IMR-90 (cell line): ENCODE results near the gene PRDX5.

ENCODE experiments used
- CTCF ChIP-seq: conservative IDR thresholded peaks from 2 replicates; pipeline ENCODE4 v1.5.1; 2012; ENCODE audit warnings: mild to moderate bottlenecking, low read depth, low read length, improper control_type of control experiment
- ELK1 ChIP-seq: fragments of 150-350 bp; IDR thresholded peaks from 2 replicates; pipeline ENCODE4 v1.6.1; 2016; ENCODE audit warnings: low read depth, mild to moderate bottlenecking, low read length, moderate library complexity, borderline replicate concordance
- NFE2L2 ChIP-seq: fragments of 150-350 bp; IDR thresholded peaks from 2 replicates; pipeline ENCODE4 v1.6.1; 2016; ENCODE audit warnings: low read depth, mild to moderate bottlenecking, low read length
- RCOR1 ChIP-seq: IDR thresholded peaks from 2 replicates; pipeline ENCODE4 v1.6.1; 2012; ENCODE audit warnings: mild to moderate bottlenecking, low read length, improper control_type of control experiment; ENCODE audit not compliant: insufficient replicate concordance

- no peak for TF ChIP-seq NFE2L2
- TF ChIP-seq CTCF = peak; percentile 91
- TF ChIP-seq RCOR1 = no peak
- no peak for TF ChIP-seq ELK1
Measured at GRCh38 chr11:64355078-64355940, 37.4 kb downstream of the PRDX5 start.
